LNCAP (cell line): ENCODE data around the gene SNTG2.

Experiments
- CTCF ChIP-seq: fragments of 450-650 bp; IDR thresholded peaks from 2 replicates; pipeline ENCODE4 v1.5.1; 2017; ENCODE audit warnings: mild to moderate bottlenecking

SNTG2 gene

GRCh38 chr2:949384-950079 lies 1.1 kb upstream of the SNTG2 start:
- no peak for TF ChIP-seq CTCF

GRCh38 chr2:951224-952006 lies 766 bp downstream of the SNTG2 start:
- no peak for TF ChIP-seq CTCF

- no peak for TF ChIP-seq CTCF
Measured at GRCh38 chr2:953408-953807, 2.8 kb downstream of the SNTG2 start.

- TF ChIP-seq CTCF = peak; percentile 45; the same call in 1 of the 2 replicates
Measured at GRCh38 chr2:953975-954686, 3.5 kb downstream of the SNTG2 start.

- no peak for TF ChIP-seq CTCF
Measured at GRCh38 chr2:954687-955000, 4.0 kb downstream of the SNTG2 start.

GRCh38 chr2:955829-956731 lies 5.4 kb downstream of the SNTG2 start:
- no peak for TF ChIP-seq CTCF

GRCh38 chr2:959457-959856 lies 8.8 kb downstream of the SNTG2 start:
- no peak for TF ChIP-seq CTCF
